ENCODE measurements around the gene THOC6. TPM values are rescaled to one million over a fixed set of nuclear protein-coding genes. Genes with fewer than 3 reads are reported as not detected.

THOC6 gene
- total and polyA plus RNA-seq, 9 of the 15 experiments (the other 6 are each of a cell fraction or from before 2014, with no cell fraction given), result 2.5 to 65.4 (median 42.3) TPM

- TF ChIP-seq MECOM (CRISPR knock-in tag; IDR thresholded peaks at IDR 0.05), result no peak
- no peak for TF ChIP-seq ETS2 (tag; IDR thresholded peaks at IDR 0.05; ENCODE audit: borderline replicate concordance, poor library complexity, severe bottlenecking)
- no peak for TF ChIP-seq KAT7 (CRISPR knock-in tag; IDR thresholded peaks at IDR 0.05; ENCODE audit: borderline replicate concordance)
- 0 out of 2 replicates have a peak, but pooled peaks have one; percentile 40 for TF ChIP-seq E2F1 (CRISPR knock-in tag; IDR thresholded peaks at IDR 0.05)
- TF ChIP-seq POLR2AphosphoS2 (IDR thresholded peaks at IDR 0.05; ENCODE audit: low read length), result no peak
- no peak for TF ChIP-seq DACH1 (IDR thresholded peaks at IDR 0.05; ENCODE audit: partially characterized antibody)
- TF ChIP-seq HMG20B (CRISPR knock-in tag; IDR thresholded peaks at IDR 0.05), result no peak
- TF ChIP-seq EHMT2 (IDR thresholded peaks at IDR 0.05), result no peak
- TF ChIP-seq RUNX1 (IDR thresholded peaks at IDR 0.05; ENCODE audit: low read depth), result no peak
- TF ChIP-seq ZC3H4 (CRISPR knock-in tag; IDR thresholded peaks at IDR 0.05; ENCODE audit: borderline replicate concordance), result no peak
- TF ChIP-seq IFI16 (CRISPR knock-in tag; IDR thresholded peaks at IDR 0.05), result no peak
- no peak for TF ChIP-seq CEBPB (tag; IDR thresholded peaks at IDR 0.05)
- no peak for TF ChIP-seq MED1 (CRISPR knock-in tag; IDR thresholded peaks at IDR 0.05; ENCODE audit: borderline replicate concordance)
- TF ChIP-seq HDAC1 (IDR thresholded peaks at IDR 0.05), result no peak
- TF ChIP-seq NFYB (IDR thresholded peaks at IDR 0.05; ENCODE audit: extremely low read depth, insufficient read length), result no peak
- TF ChIP-seq ZNF76 (CRISPR knock-in tag; IDR thresholded peaks at IDR 0.05; ENCODE audit: borderline replicate concordance), result no peak
- no peak for TF ChIP-seq CBX2 (IDR thresholded peaks at IDR 0.05; ENCODE audit: insufficient read depth, low read length, poor library complexity, severe bottlenecking)
- TF ChIP-seq CTBP1 (IDR thresholded peaks at IDR 0.05; ENCODE audit: borderline replicate concordance), result peak; percentile 86
- no peak for TF ChIP-seq THRA (IDR thresholded peaks at IDR 0.05)
- no peak for TF ChIP-seq E2F3 (CRISPR knock-in tag; IDR thresholded peaks at IDR 0.05)
- no peak for TF ChIP-seq RREB1 (CRISPR knock-in tag; IDR thresholded peaks at IDR 0.05)
- no peak for TF ChIP-seq TFAM (CRISPR knock-in tag; conservative IDR thresholded peaks at IDR 0.05)
Measured at GRCh38 chr16:3029491-3030221, 5.8 kb downstream of the THOC6 start (continued).

Data from K562 (cell line).